Measurements from ENCODE around the gene TMCC3.

TMCC3 gene

GRCh38 chr12:94561943-94562411 lies 88.4 kb downstream of the TMCC3 start:
- H3K27ac ChIP-seq: peak overlapping the region; percentile 92
- ChIA-PET POLR2A (ENCODE audit: low non-redundant PET) (interaction anchor here (0.7 kb wide), 1 partner anchor 236 kb away, joined by 7 read pairs; no protein-coding TSS in a partner anchor), CTCF (no interaction called here)
- DNase-seq (ENCODE audit: low spot score): peak; percentile 33
- TF ChIP-seq, protein P1, sequence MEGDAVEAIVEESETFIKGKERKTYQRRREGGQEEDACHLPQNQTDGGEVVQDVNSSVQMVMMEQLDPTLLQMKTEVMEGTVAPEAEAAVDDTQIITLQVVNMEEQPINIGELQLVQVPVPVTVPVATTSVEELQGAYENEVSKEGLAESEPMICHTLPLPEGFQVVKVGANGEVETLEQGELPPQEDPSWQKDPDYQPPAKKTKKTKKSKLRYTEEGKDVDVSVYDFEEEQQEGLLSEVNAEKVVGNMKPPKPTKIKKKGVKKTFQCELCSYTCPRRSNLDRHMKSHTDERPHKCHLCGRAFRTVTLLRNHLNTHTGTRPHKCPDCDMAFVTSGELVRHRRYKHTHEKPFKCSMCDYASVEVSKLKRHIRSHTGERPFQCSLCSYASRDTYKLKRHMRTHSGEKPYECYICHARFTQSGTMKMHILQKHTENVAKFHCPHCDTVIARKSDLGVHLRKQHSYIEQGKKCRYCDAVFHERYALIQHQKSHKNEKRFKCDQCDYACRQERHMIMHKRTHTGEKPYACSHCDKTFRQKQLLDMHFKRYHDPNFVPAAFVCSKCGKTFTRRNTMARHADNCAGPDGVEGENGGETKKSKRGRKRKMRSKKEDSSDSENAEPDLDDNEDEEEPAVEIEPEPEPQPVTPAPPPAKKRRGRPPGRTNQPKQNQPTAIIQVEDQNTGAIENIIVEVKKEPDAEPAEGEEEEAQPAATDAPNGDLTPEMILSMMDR (conservative IDR thresholded peaks at IDR 0.05; ENCODE audit: low read depth): no peak

- POLR2A ChIA-PET (ENCODE audit: low non-redundant PET): interaction anchor here (0.5 kb wide), 1 partner anchor 1970 kb away, joined by 3 read pairs; no protein-coding TSS in a partner anchor
Observed at GRCh38 chr12:94560431-94561221, 89.7 kb downstream of the TMCC3 start.

GRCh38 chr12:94558612-94559011 lies 91.7 kb downstream of the TMCC3 start:
- TF ChIP-seq, protein P1 (conservative IDR thresholded peaks at IDR 0.05; ENCODE audit: low read depth): no peak
- H3K27ac ChIP-seq: no peak overlapping the region
- POLR2A ChIA-PET (ENCODE audit: low non-redundant PET): no interaction called here
- DNase-seq (ENCODE audit: low spot score): no peak
- CTCF ChIA-PET: no interaction called here

More at GRCh38 chr12:94560431-94561221, 89.7 kb downstream of the TMCC3 start:
- CTCF ChIA-PET: no interaction called here
- TF ChIP-seq, protein P1 (conservative IDR thresholded peaks at IDR 0.05; ENCODE audit: low read depth): no peak
- DNase-seq (ENCODE audit: low spot score): peak; percentile 94
- peak overlapping the region; percentile 92 for H3K27ac ChIP-seq

- TF ChIP-seq, protein P1 (conservative IDR thresholded peaks at IDR 0.05; ENCODE audit: low read depth): no peak
Observed at GRCh38 chr12:94557746-94558295, 92.5 kb downstream of the TMCC3 start.

GRCh38 chr12:94555687-94556086 lies 94.7 kb downstream of the TMCC3 start:
- no peak overlapping the region for H3K27ac ChIP-seq
- ChIA-PET POLR2A (ENCODE audit: low non-redundant PET) (no interaction called here), CTCF (no interaction called here)
- no peak for DNase-seq (ENCODE audit: low spot score)
- TF ChIP-seq, protein P1 (conservative IDR thresholded peaks at IDR 0.05; ENCODE audit: low read depth): no peak

More at GRCh38 chr12:94557746-94558295, 92.5 kb downstream of the TMCC3 start:
- DNase-seq (ENCODE audit: low spot score): no peak
- H3K27ac ChIP-seq: no peak overlapping the region
- POLR2A ChIA-PET (ENCODE audit: low non-redundant PET): no interaction called here
- CTCF ChIA-PET: no interaction called here

DNA sequence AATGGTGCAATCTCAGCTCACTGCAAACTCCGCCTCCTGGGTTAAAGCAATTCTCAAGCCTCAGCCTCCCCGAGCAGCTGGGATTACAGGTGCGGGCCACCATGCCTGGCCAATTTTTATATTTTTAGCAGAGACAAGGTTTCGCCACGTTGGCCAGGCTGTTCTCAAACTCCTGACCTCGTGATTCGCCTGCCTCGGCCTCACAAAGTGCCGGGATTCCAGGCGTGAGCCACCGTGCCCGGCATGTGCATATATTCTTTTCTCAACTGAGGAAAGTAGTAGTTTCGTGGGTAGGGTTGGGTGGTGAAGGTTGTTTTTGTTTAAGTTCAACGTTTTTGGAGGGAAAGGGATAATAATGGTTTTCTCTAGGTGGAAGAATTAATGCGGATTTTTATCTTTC lies 96.5 kb downstream of the TMCC3 start:
- DNase-seq (ENCODE audit: low spot score): no peak
- CTCF ChIA-PET: no interaction called here
- no peak overlapping the region for H3K27ac ChIP-seq
- POLR2A ChIA-PET (ENCODE audit: low non-redundant PET): no interaction called here
- TF ChIP-seq, protein P1 (conservative IDR thresholded peaks at IDR 0.05; ENCODE audit: low read depth): no peak
